HG02588 (cell line): ENCODE results near the gene CRHR1.

Experiments
- ATAC-seq: cut with Tn5 transposase; IDR thresholded peaks from one replicate; pipeline ENCODE4 v1.9.1; 2021; ENCODE audit warnings: mild to moderate bottlenecking, moderate library complexity; ENCODE audit not compliant: unreplicated experiment

Gene CRHR1

GRCh38 chr17:45818699-45819098, 34.6 kb downstream of the CRHR1 start:
- ATAC-seq = no peak

GRCh38 chr17:45819632-45820031, 35.5 kb downstream of the CRHR1 start:
- no peak for ATAC-seq

GRCh38 chr17:45820052-45820780, 36.1 kb downstream of the CRHR1 start:
- ATAC-seq = no peak

- no peak for ATAC-seq
Observed at GRCh38 chr17:45821147-45821546, 37.0 kb downstream of the CRHR1 start.

GRCh38 chr17:45823598-45823997, 39.5 kb downstream of the CRHR1 start:
- ATAC-seq = no peak

- no peak for ATAC-seq
Observed at GRCh38 chr17:45824475-45824874, 40.4 kb downstream of the CRHR1 start.

GRCh38 chr17:45824901-45825492, 40.9 kb downstream of the CRHR1 start:
- ATAC-seq = no peak

- ATAC-seq = no peak
Observed at GRCh38 chr17:45825792-45826191, 41.7 kb downstream of the CRHR1 start.

- no peak for ATAC-seq
Observed at GRCh38 chr17:45826919-45827588, 42.9 kb downstream of the CRHR1 start.

GRCh38 chr17:45828171-45828570, 44.1 kb downstream of the CRHR1 start:
- no peak for ATAC-seq

- ATAC-seq = no peak
Observed at GRCh38 chr17:45828582-45829133, 44.5 kb downstream of the CRHR1 start.

GRCh38 chr17:45833920-45834319, 49.8 kb downstream of the CRHR1 start:
- ATAC-seq = no peak

GRCh38 chr17:45834471-45835396, 50.6 kb downstream of the CRHR1 start:
- no peak for ATAC-seq

- no peak for ATAC-seq
Observed at GRCh38 chr17:45835481-45835880, 51.4 kb downstream of the CRHR1 start.

- ATAC-seq = no peak
Observed at GRCh38 chr17:45836047-45837044, 52.2 kb downstream of the CRHR1 start.

GRCh38 chr17:45837187-45837586, 53.1 kb downstream of the CRHR1 start:
- ATAC-seq = no peak

GRCh38 chr17:45837603-45838002, 53.5 kb downstream of the CRHR1 start:
- ATAC-seq = no peak

GRCh38 chr17:45838751-45839295, 54.7 kb downstream of the CRHR1 start:
- no peak for ATAC-seq

- no peak for ATAC-seq
Observed at GRCh38 chr17:45839442-45839841, 55.3 kb downstream of the CRHR1 start.
